ENCODE results near the gene GLYAT.

DNA sequence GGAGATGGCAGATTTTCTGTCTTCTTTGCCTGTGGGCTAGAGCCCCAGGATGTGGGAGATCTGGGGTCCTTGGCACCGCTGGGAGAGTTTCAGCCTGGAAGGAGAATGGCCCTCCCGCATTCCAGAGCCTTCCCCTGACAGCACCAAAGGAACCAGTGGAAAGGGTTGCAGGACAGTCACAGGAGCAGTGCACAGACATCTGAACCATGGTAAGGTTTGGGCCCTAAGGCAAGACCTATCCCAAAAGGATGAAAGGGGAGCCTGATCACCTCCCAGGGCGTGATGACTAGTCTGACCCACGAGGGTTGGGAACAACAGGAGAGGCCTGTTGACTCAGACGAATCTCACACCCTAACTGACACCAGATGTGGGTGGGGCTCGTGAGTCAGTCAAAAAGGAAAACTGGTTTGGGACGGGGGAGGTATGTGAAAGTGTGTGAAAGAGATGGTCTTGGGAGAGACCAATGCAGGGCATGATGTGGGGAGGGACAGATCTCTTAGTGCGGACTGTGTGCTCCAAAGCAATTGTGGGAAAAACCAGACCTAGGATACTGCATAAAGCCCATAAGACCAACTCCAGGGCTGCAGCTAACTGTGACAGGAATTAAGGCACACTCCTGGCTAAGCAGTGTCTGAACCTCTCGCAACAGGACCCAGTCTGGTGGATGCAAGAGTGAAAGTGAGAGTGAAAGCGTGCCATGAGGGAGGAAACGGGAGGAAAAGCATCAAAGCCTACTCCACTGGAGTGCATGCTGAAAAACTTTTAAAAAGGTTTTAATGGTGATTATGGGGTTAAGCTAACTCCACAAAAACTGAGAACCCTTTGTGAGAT, 39.1 kb upstream of the GLYAT start:
- TF ChIP-seq CTCF (IDR thresholded peaks at IDR 0.05): no peak
- TF ChIP-seq POLR2AphosphoS5 (IDR thresholded peaks at IDR 0.05; ENCODE audit: low read depth, low read length): no peak
- TF ChIP-seq TCF7L2 (IDR thresholded peaks at IDR 0.05; ENCODE audit: low read depth, low read length): no peak
- TF ChIP-seq REST (IDR thresholded peaks at IDR 0.05; ENCODE audit: insufficient read depth in 1 of 2, low read depth in 2 of 2, low read length in 1 of 2): no peak
- TF ChIP-seq SIN3A (IDR thresholded peaks at IDR 0.05; ENCODE audit: borderline replicate concordance, insufficient read depth, low read depth, low read length): no peak
